ENCODE results near the gene TCEANC.
"Not testable (repeated sequence)": the region's sequence is repeated elsewhere in the genome, so short reads cannot be mapped to it uniquely, and the experiment has no call there.

Gene TCEANC

GRCh38 chrX:13659063-13659462 is 6.1 kb downstream of the TCEANC start:
- DNase-seq: no peak

DNA sequence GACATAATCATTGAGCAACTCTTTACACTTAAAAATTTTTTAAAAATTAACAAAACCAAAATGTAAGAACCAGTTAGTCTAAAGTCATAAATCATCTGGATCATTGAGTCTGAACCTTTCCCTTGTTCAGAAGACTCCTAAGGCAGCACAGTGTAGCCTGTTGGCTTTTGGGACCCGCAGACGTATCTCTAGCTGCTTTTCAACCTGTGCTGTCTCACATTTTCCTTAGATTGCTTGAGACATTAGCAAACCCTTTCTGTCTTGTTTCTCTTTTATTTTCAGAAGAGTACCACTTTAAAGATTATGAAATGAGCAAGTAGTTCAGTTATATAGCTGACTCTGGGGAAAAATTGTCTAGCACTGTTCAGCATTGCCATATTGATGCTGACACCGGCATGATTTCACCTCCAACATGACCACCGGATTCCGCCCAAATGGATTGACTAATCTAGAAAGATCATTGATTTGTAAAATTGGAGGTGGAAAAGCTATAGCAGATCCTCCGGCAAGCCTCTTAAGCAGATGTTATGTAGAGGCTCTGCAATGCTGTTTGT is 8.9 kb downstream of the TCEANC start:
- DNase-seq: no peak

- DNase-seq: no peak
Measured at GRCh38 chrX:13662355-13662791, 9.4 kb downstream of the TCEANC start.

GRCh38 chrX:13664020-13664419 is 11.1 kb downstream of the TCEANC start:
- DNase-seq: no peak

DNA sequence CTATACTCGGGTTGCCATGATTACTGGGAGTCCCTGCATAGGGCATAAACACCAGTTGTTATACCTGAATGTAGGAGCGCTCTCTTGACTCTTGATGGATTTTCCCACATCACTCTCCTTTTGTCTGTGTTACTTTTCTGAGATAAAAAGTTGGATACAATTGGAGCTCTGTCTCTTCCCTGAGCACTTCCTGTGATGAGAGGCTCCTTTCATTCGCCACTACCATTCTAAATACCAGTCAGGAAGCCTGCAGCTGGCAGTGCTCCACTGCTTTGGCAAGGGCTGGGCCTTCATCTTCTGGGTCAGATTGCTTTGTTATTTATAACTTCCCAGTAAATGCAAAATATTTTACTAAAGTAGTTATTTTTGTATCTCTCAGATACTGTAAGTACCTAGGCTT is 13.9 kb downstream of the TCEANC start:
- DNase-seq: no peak

- no peak for DNase-seq
Measured at GRCh38 chrX:13667919-13668318, 15.0 kb downstream of the TCEANC start.

DNA sequence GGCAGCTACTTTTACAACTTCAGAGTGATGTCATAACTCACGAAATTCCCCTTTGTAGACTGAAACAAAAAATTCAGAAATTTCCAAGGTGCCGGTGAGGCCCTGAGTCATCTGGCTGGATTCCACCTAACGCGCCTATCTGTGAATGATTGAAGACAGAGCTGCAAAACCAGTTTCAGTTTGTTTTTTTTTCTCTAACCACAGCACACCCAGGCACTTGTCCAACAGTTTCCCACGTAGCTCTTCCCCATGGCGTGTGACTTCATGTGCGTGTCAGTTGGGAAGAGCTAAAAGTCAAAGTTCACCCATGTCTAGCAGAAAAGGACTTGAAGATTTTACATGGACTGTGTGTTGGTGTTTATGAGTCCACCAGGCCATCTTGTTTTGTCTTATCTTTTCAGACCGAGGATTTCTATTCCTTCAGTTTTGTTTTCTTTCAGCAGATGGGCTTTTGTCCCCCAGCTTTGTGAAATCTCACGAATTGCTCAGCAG is 16.4 kb downstream of the TCEANC start:
- DNase-seq: no peak

DNA sequence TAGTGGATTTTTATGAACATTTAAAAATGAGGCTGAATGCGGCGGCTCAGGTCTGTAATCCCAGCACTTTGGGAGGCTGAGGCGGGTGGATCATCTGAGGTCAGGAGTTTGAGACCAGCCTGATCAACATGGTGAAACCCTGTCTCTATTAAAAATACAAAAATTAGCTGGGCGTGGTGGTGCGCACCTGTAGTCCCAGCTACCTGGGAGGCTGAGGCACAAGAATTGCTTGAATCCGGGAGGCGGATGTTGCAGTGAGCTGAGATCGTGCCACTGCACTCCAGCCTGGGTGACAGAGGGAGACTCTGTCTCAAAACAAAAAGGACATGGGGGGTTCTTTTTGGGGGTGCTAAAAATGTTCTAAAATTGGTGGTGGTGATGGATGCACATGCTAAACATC is 16.8 kb downstream of the TCEANC start:
- DNase-seq: not testable (repeated sequence)

- no peak for DNase-seq
Measured at GRCh38 chrX:13670197-13670596, 17.3 kb downstream of the TCEANC start.

GRCh38 chrX:13673016-13673415 is 20.1 kb downstream of the TCEANC start:
- DNase-seq: no peak

GRCh38 chrX:13676885-13677284 is 23.9 kb downstream of the TCEANC start:
- no peak for DNase-seq

DNA sequence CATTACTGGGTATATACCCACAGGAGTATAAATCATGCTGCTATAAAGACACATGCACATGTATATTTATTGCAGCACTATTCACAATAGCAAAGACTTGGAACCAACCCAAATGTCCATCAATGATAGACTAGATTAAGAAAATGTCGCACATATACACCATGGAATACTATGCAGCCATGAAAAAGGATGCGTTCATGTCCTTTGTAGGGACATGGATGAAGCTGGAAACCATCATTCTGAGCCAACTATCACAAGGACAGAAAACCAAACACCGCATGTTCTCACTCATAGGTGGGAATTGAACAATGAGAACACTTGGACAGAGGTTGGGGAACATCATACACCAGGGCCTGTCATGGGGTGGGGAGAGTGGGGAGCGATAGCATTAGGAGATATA is 26.8 kb downstream of the TCEANC start:
- not testable (repeated sequence) for DNase-seq

GRCh38 chrX:13681595-13681994 is 28.7 kb downstream of the TCEANC start:
- no peak for DNase-seq

DNA sequence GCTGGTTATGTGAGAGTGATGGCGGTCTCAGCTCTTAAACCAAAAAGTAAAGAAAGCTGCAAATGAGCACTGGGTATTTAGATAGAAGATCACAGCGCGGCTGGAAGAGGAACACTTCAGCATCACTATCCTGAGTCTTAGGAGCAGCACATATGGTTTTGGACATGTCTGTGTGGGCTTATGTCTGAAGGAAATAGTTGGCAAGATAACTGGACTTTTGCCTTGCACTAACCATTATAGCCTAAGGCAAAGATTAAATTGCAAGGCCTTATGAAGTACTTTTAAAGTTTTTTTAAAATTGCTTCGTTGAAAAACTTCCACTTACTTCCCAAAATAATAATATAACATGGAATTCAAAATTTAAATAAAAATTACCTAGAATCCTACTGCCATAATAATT is 31.4 kb downstream of the TCEANC start:
- DNase-seq: no peak

DNA sequence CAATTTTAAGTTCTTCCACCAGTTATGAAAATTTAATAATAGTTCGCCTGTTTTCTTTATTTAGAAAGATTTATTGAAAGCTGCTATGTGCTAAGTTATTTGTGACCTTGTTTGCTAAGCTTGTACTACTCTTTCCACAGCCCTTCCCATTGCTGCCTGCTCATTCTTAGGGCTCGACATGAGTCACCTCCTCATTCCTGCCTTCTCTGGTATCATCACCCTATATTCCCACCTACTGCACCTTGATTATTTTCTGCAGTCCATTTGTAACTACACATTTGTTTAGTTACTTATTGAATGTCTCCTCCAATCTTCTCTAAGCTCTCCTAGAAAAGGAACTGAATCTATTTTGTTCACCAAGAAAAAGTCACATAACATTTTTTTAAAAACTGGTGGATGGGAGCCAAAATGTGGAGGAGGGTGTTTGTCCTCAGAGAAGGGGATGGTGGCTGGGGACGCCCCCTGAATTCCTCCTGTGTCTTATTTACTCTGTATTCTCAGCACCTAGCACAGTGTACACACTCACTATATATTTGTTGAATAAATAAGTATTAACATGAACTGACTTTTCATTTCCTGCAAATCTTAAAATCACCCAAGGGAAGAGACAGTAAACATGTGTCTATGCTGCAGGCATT is 32.3 kb downstream of the TCEANC start:
- DNase-seq: no peak

- no peak for DNase-seq
Measured at GRCh38 chrX:13687203-13687602, 34.3 kb downstream of the TCEANC start.

- DNase-seq: no peak
Measured at GRCh38 chrX:13688384-13688957, 35.5 kb downstream of the TCEANC start.

DNA sequence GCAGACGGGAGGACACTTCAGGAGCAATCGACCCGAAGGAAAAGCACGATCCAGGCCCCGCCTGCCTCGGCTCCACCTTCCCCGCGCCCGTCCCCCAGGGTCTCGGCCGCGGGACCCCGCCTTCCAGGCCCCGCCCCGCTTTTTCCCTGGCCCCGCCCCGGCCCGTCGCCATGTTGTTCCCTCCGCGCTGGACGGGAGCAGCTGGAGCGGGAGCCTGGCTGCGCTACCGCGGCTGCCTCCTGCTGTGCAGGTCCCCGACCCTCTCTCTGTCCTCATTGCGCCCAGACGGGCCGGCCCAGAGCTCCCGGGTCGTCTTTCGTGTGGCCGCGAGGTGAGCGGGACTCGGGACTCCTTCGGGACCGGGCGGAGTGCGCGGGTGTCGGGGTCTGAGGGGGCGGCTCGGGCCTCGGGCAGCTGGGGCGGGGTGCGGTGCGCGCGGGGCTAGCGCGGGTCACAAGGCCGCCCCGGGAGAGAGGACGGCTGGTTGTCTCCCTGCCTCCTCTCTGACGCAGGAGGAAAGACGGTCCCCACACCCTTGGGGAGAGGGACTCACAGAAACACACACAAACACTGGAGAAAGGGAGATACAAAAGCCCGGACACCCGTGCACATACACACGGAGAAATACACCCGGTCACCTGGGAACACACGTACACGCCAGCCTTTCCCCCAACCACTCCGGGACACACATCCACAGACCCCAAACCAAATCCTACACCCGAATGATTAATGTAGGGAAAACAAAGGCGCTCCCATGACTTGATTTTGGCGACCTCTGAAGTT is 36.2 kb downstream of the TCEANC start, which contains the start of gene RAB9A:
TSS of gene RAB9A (plus strand) at position 171 of the 783 bp plus-strand sequence. CDS start 19,619 bp downstream, outside the sequence.
- peak; percentile 92 for DNase-seq

GRCh38 chrX:13689741-13690211 is 36.8 kb downstream of the TCEANC start:
- DNase-seq: no peak

DNA sequence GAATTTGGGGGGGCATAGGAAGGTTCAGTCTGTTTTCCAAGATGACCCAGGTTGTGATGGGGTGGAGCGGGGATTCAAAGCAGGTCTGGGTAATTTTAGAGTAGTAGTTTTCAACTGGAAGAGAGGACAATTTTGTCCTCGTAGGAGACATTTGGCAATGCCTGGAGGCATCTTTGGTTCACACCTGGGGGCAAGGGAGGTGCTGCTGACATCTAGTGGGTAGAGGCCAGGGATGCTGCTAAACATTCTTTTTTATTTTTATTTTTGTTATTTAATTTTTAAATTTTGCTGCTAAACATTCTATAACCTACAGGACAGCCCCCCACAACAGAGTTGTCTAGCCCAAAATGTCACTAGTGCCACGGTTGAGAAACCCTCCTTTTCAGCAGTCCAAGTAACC is 37.9 kb downstream of the TCEANC start:
- DNase-seq: no peak

DNA sequence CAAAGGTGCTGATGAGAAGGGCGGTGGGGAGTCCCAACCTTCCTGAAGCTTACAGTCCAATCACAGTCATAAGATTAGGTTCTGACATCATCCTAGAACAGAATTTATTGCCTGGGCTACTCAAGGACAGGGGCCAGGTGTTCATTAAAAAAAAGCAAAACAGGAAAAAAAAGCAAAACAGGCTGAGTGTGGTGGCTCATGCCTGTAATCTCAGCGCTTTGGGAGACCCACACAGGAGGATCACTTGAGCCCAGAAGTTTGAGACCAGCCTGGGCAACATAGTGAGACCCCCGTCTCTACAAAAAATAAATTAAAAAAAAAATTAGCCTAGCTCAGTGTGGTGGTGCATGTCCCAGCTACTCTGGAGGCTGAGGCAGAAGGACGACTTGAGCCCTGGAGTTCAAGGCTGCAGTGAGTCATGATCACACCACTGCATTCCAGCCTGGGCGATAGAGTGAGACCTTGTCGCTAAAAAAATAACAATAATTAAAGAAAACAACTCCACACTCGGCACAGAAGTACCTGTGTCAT is 39.0 kb downstream of the TCEANC start:
- no peak for DNase-seq

- no peak for DNase-seq
Measured at GRCh38 chrX:13692771-13693231, 39.9 kb downstream of the TCEANC start.
